IPS DF 4.7 (cell line): Measurements from ENCODE around the gene ZNF804A.
"Not testable (repeated sequence)": the region's sequence is repeated elsewhere in the genome, so short reads cannot be mapped to it uniquely, and the experiment has no call there.

Source experiments
- DNase-seq: peaks from one replicate; pipeline ENCODE4 v3.0.0-alpha.2; 2013; ENCODE audit warnings: low spot score; ENCODE audit errors: extremely low read depth

The ZNF804A gene

DNA sequence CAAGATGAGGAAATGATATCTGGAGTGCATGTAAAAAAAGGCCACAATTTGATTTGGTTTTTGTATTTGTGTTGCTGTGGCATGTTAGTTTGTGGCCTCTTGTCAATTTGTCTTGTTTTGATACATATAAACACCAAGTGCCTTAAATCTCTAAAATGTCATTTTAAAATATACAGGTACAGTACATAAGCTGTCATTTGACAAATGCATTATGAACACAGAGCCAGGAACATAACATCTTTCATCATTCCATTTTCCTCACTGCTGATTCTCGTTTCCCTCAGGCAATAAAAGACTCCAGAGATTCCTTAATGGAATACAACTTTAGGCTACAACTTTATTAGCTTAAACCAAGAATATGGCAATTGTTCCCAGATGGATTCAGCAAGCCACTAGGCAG lies 217.5 kb downstream of the ZNF804A start:
- no peak for DNase-seq

DNA sequence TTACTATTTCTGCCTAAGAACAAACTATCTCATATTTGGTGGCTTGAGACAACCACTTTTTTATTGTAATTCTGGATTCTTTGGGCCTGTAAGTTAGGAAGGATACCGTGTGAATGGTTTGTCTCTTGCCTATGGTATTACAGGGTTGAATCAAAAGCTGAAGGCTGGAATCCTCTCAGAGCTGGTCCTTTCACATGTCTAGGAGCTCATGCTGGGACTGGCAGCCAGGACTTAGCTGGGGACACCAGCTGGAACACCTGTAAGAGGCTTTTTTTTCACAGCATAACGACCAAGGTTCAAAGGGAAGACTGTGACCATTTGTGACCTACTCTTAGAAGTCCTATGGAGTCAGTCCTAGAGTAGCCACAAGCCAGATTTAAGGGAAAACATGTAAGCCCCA lies 226.3 kb downstream of the ZNF804A start:
- no peak for DNase-seq

DNA sequence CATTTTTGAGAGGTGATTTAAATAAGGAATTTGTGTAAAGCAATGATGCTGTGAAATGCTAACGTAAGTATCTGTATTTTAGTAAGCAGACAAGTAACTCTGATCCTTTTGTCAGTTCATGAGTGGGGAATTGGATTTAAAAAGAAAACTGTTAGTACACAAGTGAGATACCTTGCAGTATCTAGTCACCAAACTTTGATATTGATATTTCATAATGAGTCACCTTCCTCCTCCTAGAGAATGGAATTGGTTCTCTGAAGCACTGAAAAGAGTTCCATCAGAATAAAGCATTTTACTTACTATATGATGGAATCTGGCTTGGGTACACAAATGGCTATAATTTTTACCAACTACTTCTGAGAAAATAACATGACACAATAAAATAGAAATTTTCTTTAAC lies 232.2 kb downstream of the ZNF804A start:
- DNase-seq = no peak

DNA sequence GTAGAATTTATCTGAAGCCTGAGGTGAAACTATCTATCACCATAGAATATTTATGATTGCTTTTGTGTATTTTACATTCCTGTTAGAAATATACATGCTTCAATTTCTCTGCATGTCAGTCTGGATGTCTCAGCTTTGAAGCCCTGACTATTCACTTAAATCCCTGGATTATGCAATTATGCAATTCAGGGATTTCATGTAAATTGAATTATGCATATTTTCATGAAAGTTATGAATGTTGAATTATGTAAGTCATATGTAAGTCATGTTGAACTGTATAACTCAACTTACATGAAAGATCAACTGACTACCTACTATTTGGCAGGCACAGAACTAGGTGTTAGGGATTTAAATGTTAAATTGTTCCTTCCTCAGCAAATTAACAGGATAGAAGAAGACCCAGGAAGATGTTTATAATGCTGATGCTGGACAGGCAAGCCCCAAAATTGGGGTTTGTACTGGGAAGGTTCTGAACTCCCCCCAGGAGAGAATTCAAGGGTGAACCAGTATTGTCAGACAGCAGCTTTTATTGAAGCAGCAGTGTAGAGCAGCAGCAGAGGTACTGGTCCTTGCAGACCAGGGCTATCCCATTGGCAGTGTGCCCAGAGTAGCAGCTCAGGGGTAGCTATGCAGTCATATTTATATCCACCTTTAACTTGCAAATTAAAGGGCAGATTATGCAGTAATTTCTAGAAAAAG lies 236.5 kb downstream of the ZNF804A start:
- no peak for DNase-seq

DNA sequence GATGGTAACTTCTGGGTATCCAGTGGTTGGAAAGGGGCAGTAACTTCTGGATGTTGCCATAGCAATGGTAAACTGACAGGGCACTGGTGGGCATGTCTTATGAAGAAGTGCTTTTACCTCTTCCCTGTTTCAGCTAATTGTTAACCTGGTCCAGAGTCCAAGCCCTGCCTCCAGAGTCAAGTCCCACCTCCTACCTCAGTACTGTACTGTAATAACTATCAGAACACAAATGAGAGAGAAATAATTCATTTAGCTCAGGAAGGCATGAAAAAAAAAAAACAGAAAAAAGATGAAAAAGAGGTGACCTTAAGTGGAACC lies 237.0 kb downstream of the ZNF804A start:
- DNase-seq = no peak

DNA sequence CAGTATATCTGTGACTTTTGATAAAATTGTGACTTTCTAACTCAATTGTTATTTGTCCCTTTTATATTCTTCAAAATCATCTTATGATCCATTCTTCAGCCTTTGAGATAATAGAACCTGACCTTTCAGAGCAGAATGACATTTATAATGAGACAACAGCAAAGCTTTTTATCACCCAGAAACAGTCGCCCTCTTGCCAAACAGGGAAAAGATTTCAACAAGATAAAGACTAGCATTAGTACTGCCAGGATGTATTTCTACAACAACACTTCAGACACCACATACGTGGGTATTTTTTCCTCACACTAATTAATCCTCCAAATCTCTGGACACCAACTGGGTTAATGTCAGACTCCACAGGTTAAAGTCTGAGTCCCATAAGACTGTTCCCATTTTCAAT lies 249.0 kb downstream of the ZNF804A start:
- no peak for DNase-seq

DNA sequence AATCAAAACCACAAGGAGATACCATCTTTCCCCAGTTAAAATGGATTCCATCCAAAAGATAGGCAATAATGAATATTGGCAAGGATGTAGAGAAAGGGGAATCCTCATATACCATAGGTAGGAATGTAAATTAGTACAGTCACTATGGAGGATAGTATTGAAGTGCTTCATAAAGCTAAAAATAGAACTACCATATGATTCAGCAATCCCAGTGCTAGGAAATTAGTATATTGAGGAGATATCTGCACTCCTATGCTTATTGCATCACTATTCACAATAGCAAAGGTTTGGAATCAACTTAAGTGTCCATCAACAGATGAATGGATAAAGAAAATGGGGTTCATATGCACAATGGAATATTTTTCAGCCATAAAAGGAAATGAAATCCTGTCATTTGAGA lies 251.2 kb downstream of the ZNF804A start:
- DNase-seq = no peak

DNA sequence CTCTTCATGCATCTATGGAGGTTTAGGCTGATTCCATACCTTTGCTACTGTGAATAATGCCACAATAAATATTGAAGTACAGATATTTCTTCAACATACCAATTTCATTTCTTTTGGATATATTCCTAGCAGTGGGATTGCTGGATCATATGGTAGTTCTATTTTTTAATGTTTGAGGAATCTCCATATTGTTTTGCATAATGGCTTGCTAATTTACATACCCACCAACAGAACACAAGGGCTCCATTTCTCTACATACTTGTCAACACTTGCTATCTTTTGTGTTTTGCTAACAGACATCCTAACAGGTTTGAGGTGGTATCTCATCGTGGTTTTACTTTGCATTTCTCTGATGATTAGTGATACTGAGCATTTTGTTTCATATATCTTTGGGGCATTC lies 253.2 kb downstream of the ZNF804A start:
- DNase-seq = no peak

DNA sequence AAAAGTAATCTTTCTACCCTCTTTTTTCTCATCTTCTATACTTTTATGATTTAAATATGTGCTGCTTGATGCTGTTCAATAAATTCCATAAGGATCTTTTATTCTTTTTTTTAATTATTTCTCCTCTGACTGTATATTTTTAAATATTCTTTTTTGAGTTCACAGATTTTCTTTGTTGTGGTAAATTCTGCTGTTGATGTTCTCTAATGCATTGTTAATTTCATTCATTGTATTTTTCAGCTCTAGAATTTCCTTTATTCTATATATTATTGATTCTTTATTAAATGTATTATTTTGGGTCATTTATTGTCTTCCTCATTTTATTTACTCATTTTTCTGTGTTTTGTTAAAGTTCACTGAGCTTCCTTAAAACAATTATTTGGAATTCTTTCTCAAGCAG lies 260.9 kb downstream of the ZNF804A start:
- DNase-seq = no peak

DNA sequence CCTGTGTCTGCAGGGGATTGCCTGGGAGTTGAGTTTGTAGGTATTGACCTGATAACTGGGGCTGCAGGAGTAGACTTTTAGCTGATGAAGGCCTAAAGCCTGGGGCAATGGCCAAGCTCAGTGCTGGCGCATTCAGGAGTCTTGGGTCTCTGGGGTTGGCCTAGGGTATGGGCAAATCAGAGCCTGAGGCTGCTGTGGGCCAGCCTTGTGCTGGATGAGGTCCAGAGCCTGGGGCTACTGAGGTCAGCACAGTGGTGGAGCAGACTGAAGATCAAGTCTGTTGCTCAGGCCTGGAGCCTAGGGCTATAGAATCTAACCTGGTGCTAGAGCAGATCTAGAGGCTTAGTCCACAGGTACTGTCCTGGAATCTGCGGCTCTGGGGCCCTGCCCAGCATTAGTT lies 262.4 kb downstream of the ZNF804A start:
- no peak for DNase-seq

DNA sequence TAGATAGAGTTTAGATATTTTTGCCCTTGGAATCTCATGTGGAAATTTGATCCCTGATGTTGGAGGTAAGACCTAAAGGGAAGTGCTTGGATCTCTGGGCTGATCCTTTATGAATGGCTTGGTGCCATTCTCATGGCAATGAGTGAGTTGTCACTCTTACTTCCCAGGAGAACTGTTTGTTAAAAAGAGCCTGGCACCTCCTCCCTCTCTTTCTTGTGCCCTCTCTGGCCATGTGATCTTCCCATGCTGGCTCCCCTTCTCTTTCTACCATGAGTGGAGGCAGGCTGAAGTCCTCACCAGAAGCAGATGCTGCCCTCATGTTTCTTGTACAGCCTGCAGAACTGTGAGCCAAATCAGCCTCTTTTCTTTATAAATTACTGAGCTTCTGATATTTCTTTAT lies 276.9 kb downstream of the ZNF804A start:
- no peak for DNase-seq

DNA sequence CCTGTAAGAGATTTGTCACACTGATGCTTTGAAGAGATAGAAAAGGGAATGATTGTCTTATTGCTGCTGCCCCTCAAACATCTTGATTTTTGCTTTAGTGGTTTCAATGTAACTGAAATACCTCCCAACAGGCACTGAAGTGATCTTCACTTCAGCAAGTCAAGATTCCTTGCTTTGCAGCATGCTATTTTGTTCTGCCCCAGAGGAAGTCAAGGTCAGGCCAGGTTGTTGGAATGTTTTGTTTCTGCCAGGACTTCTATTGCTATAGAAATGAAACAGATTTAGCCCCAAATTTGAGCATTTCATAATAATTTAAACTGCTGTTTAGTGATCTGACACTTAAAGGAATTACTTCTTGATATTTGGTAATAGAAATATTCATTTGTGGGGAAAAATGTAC lies 277.6 kb downstream of the ZNF804A start:
- no peak for DNase-seq

DNA sequence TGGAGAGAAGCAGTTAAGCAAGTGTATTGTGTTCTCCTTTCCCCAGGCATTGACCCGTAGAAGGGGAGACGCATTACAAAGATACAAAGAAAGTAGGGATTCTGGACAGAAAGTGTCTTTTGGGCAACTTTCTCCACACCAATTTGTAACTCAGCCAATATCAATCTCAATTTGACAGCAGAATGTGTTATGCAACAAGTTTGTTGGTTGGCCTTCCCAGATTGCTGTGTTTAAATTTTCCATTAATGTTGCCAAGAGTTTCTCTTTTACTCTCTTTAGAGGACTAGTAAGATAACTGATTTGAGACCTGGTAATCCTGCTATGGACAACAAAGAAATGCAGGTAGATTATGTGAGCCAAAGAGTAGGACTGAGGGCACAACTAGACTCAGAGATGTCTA lies 279.6 kb downstream of the ZNF804A start:
- no peak for DNase-seq

DNA sequence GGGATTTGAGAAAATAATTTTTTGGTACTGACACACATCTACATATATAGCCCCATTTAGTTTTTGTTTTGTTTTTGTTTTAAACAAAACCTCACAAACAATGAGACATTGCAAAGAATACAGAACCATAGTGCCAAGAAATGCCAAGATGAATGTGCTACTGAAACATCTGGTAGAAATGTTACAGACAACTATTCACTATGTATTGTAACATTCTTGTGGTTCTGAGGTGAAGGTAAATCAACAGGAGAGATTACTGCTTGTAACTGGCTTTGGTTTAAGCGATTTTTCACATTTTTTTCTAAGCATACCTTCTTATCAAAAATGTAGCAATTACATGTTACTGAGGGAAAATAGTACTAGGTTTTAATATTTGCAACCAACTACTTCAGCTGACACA lies 281.3 kb downstream of the ZNF804A start:
- DNase-seq = no peak

DNA sequence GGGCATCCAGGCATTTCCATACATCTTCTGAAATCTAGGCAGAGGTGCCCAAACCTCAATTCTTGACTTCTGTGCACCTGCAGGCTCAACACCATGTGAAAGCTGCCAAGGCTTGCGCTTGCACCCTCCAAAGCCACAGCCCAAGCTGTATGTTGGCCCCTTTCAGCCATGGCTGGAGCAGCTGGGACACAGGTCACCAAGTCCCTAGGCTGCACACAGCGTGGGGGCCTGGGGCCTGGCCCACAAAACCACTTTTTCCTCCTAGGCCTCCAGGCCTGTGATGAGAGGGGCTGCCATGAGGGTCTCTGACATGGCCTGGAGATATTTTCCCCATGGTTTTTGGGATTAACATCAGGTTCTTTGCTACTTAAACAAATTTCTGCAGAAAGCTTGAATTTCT lies 288.3 kb downstream of the ZNF804A start:
- not testable (repeated sequence) for DNase-seq

DNA sequence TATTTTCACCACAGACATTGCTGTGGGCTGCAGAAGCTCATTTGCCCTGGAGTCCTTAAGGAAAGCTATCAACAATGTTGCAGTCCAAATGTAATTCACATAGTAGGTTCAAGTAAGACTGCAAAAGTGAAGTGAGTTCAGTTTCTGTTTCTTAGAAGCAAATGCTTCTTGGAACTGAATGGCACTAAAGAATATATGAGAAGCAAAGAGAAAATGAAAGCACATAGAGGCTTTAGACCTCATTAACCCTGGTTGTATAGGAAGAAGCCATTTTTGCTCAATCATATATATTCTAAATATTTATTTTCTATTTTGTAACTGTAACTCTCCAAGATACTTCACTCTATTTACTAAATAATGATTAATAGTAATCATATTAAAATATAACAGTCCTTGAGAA lies 292.0 kb downstream of the ZNF804A start:
- DNase-seq = no peak

DNA sequence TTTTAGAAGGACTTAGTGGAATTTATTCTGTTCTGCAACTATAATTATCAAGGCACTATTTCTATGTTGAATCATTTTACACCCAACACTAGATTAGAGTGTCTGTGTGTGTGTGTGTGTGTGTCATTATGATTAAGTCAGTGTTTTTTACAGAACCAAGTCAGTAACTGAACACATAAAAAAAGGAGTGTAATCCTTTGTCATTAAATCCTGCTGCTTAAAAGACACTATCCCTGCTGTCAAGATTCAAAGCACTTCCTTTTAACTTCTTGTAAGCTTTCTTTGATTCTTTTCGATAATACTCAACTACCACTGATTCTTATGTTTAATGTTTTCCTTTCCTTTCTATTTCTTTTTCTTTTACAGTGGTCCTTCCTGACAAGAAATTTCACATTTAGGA lies 306.7 kb downstream of the ZNF804A start:
- no peak for DNase-seq

DNA sequence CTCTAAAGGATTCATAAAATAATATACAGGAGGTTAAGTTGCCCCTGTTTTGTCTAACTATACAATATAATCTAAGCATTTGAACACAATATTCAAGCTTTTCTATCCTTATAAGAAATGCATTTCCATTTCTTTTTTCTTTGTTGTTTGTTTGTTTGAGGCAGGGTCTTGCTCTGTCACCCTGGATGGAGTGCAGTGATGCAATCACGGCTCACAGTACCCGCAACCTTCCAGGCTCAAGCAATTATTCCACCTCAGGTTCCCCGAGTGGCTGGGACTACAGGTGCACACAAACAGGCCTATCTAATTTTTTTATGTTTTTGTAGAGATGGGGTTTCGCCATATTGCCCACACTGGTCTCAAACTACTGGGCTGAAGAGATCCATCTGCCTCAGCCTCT lies 307.8 kb downstream of the ZNF804A start:
- DNase-seq = no peak

DNA sequence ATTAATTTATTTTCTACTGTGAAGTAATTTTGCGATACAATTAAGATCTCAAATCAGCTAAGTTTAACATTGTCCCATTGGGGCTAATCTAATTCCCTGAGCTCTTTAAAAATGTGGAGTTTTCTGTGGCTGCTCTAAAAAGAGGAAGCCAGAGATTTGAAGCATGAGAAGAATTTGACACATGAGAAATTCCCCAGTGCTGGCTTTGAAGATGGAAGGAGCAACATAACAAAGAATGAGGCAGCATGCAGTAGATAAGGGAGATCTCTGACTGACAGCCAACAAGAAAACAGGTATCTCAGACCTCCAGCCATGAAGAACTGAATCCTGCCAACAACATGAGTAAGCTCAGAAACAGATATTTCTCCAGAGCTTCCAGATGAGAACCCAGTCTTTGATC lies 308.4 kb downstream of the ZNF804A start:
- no peak for DNase-seq

DNA sequence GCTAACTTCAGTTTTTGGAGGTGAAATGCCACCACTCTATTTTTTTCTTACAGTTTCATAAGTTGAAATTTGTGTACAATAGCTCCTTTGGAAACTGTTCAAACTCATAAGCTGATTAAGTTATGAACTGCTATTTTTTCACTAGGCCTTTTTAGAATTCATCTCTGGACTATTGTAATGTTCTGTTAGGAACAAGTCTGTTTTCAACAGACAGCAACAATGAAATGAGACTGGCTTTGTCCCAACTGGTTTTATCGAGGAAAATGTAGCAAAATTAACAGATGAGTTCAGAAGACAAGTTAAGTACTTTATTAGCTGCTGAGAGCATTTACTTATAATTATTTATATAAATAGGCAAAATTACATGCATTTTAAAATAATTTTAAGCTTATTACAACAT lies 310.6 kb downstream of the ZNF804A start:
- DNase-seq = no peak

DNA sequence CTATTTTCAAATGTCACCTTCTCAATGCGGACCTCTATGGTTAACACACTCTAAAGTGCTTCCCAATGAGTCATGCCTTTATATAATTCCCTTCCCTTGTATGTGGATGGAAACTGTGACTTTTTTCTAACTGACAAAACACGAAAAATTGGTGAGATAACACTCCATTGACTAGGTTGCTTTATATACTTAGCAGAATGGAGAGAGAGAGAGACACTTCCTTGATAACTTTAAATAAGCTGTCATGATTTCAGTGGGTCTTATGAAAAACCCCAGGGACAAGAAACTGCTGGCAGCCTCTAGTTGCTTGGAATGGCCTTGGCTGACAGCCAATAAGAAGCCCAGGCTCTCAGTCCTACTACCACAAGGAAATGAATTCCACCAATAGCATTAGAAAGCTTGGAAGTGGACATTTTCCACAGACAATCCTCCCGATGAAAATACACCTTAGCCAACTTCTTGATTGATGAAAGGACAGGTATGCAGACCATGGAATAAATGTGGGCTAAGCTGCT lies 322.2 kb downstream of the ZNF804A start:
- no peak for DNase-seq

DNA sequence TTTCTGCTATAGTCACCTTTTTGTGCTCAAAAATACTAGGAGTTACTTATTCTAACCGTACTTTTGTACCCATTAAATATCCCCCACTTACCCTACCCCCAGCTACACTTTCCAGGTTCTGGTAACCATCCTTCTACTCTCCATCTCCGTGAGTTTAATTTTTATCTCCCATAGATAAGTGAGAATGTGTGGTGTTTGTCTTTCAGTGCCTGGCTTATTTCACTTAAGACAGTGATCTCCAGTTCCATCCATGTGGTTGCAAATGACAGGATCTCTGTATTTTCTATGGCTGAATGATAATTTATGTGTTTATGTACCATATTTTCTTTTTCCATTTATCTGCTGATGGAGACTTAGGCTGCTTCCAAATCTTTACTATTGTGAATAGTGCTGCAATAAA lies 323.3 kb downstream of the ZNF804A start:
- DNase-seq = no peak

DNA sequence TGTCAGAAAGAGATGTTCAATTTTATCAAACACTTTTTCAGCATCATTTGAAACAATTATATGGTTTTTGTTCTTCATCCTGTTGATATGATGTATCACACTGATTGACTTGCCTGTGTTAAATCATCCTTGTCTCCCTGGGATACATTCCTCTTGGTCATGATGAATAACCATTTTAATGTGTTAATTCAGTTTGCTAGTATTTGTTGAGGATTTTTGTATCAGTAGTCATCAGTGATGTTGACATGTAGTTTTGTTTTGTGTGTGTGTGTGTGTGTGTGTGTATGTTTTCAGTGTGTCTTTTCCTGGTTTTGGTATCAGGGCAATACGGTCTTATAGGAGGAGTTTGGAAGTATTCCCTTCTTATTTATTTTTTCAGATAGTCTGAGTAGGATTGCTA lies 325.4 kb downstream of the ZNF804A start:
- DNase-seq = no peak

DNA sequence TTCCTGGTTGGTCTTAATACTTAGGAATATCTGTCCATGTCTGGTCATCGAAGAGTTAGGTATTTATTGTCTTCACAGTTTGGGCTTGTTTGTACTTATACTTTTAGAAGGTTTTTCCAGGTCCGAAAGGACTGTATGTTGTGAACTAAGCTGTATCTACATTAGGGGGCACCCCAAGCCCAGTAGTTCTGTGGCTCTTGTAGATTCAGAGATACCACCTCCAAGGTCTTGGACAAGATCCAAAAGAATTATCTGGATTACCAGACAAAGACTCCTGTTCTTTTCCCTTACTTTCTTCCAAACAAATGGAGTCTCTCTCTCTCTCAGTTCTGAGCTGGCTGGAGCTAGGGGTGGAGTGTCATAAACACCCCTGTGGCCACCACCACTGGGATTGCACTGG lies 328.7 kb downstream of the ZNF804A start:
- DNase-seq = no peak
